Fibroblast of peridontal ligament (primary cell): ENCODE data around the gene ALDOB.
"Not testable (repeated sequence)": the region's sequence is repeated elsewhere in the genome, so short reads cannot be mapped to it uniquely, and the experiment has no call there.

Source experiments
- DNase-seq: peaks from one replicate; pipeline ENCODE4 v3.0.0-alpha.2; 2010; ENCODE audit errors: extremely low read depth

The ALDOB gene

GRCh38 chr9:101384873-101385536 lies 50.6 kb downstream of the ALDOB start, which contains the start of gene BAAT:
Gene BAAT, minus strand, starts transcription at chr9:101385006. Its CDS starts 13,602 bp downstream, at chr9:101371404.
- DNase-seq = not testable (repeated sequence)

- no peak for DNase-seq
Observed at GRCh38 chr9:101383361-101383760, 52.2 kb downstream of the ALDOB start.

DNA sequence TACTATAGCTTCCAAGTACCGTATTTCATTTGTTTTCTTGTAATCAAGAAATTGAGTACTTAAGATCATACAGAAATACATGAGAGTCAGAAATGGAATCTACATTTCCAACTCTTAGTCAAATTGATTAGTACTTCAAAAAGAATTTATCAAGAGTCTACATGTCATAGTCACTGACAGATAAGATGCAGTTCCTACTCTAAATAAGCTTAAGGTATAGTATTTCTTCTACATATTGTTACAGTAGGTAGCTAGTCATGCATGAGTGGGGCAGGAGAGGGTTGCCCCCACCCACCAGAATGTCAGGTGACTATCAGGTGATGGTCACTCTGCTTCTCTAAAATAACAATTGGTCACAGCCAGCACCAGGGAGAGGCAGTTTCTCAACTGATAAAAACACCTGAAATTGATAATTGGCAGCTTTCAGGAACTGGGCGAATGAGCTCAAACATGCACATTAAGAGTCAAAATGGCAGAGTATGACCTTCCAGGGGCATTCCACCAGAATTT lies 53.7 kb downstream of the ALDOB start:
- no peak for DNase-seq

DNA sequence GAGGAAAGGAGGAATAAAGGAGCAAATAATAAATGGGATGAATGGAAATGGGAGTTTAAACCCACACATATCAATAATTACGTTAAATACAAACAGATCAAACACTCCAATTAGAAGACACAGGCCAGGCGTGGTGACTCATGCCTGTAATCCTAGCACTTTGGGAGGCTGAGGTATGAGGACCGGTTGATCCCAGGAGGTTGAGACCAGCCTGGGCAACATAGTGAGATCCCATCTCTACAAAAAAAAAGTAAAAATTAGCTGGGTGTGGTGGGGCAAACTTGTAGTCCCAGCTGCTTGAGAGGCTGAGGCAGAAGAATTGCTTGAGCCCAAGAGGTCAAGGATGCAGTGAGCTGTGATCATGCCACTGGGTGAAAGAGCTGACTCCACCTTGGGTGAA lies 54.5 kb downstream of the ALDOB start:
- DNase-seq = no peak

GRCh38 chr9:101380295-101380694 lies 55.3 kb downstream of the ALDOB start:
- DNase-seq = no peak

- no peak for DNase-seq
Observed at GRCh38 chr9:101376111-101376848, 59.3 kb downstream of the ALDOB start.

GRCh38 chr9:101375546-101375945 lies 60.0 kb downstream of the ALDOB start:
- no peak for DNase-seq

DNA sequence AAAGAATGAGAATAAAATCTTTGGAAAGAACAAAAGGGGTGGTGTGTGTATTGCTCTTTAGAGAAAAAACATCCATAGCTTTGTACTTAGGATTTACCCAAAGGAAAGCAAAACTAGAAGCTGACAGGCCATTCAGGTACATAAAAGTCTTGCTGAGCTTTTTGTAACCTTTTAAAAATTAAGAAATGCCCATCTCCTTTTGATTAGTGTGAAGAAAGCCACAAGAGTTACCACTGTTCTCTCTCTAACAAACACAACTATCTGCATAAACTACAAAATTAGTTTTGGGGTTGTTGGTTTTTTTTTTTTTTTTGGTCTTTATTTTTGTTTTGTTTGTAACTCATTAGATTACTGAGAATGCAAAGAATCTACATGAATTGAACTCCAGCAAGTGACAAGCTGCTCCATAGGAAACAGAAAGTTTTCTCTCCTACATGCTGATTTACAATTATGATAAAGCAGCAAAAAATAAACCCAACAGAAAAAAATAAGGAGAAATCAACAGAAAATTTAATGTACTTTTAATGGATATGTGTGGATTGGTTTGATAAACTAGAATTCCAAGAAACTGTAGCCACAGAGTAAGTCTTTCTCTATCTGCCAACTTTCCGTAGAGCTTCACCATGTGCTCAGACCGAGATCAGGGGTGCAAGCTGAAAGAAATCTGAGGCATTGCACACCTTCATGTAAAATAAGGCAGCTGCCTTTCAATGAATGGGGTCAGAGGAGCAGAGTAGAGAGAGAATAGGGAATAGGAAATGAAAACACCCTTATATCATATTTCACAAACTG lies 63.1 kb downstream of the ALDOB start:
- DNase-seq = no peak

DNA sequence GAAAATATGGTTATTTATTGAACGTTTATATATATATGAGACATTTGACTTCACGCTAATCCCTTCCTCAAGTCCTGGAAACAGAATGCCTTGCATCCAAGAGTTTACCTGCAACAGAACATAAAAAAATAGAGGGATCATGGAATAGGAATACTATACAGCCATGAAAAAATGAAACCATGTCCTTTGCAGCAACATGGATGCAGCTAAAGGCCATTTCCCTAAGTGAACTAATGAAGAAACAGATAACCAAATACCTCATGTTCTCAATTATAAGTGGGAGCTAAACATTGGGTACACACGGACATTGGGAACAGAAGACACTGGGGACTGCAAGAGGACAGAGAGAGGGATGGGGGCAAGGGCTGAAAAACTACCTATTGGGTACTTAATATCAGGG lies 63.8 kb downstream of the ALDOB start:
- no peak for DNase-seq
